SKM-1 (cell line): Measurements from ENCODE around the gene ST3GAL4.

ENCODE experiments used
- DNase-seq: peaks from one replicate; lab custom pipeline; 2025; ENCODE audit not compliant: unreplicated experiment; lab: John Stamatoyannopoulos, UW

Gene ST3GAL4

GRCh38 chr11:126420698-126421256 lies 65.3 kb downstream of the ST3GAL4 start:
- no peak for DNase-seq

- DNase-seq: no peak
Observed at GRCh38 chr11:126421271-126421671, 65.8 kb downstream of the ST3GAL4 start.

DNA sequence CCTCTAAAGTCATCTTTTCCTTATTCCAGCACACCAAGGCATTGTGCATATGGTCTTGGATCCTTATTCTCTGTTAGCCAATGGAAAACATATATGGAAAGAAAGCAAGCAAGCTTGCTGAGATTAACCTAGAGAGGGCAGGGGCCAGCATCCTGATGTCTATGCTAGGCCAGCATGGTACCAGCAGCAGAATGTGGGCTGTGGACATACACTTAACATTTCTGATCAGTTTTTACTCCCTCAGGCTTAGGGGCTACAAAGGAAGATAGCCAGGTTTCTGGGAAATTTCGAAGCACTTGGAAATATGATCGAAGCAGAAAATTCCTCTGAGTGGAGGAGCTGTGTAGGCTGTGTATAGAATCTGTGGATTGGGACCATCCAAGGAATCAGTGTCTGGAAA lies 67.0 kb downstream of the ST3GAL4 start:
- DNase-seq: no peak

GRCh38 chr11:126423154-126423553 lies 67.7 kb downstream of the ST3GAL4 start:
- no peak for DNase-seq

DNA sequence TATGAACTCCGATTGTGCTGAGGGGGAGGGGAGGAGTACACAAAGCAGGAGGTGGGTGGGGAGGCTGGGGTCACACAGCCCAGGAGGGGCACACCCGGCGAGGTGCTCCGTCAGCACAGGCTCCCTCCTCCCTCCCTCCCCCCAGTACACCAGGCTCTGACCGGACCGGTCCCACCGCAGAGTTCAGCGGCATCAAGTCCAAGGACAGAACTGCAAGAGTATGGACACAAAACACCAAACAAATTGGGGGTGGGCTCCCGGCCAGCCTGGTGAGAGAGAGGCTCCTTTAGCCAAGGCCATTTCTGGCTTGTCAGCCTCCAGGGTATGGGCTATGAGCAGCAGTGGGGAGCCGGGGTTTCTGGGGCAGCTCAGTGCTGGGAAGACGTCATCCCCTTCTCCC lies 68.3 kb downstream of the ST3GAL4 start:
- DNase-seq: no peak

- DNase-seq: no peak
Observed at GRCh38 chr11:126424471-126425039, 69.1 kb downstream of the ST3GAL4 start.

GRCh38 chr11:126426106-126426505 lies 70.6 kb downstream of the ST3GAL4 start:
- DNase-seq: no peak

DNA sequence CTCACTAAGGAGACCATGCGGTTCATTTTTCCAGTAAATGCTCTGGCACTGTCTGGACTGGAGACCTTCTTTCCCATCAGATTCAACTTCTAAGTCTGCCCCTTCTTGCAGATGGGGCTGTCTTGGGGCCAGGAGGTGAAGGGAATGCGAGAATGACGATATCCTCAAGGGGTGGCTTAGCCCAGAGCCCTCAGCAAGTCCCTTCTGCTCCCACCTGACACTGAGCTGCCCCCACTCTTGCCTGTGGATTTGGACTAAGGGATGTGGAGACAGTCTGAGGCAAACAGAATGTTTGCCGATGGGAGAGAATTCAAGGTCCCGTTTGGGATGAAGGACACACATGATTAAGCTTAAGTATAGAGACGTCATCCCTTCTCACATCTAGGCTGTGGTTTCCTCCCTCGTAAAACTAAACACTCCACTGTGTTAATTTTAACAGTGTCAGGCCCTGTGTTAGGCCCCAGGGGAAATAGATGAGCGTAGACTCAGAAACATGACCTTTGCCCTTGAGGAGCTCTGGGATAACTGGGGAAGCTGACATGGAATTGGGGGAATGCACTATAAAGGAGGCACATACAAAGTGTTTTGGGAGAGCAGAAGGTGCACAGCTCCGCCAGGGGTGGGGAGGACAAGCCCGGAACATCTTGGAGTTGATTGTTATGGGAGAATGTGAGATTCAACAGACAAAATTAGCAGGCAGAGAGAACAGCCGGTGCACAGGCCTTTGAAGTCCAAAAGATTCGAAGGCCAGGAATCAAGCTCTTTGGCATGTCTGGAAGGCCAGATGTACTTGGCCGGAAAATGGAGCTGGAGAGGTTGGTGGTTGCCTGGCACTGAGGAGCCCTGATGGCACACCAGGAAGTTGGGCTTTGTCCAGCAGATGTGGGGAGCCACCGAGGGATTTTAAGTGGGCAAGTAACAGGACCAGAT lies 71.6 kb downstream of the ST3GAL4 start:
- no peak for DNase-seq

DNA sequence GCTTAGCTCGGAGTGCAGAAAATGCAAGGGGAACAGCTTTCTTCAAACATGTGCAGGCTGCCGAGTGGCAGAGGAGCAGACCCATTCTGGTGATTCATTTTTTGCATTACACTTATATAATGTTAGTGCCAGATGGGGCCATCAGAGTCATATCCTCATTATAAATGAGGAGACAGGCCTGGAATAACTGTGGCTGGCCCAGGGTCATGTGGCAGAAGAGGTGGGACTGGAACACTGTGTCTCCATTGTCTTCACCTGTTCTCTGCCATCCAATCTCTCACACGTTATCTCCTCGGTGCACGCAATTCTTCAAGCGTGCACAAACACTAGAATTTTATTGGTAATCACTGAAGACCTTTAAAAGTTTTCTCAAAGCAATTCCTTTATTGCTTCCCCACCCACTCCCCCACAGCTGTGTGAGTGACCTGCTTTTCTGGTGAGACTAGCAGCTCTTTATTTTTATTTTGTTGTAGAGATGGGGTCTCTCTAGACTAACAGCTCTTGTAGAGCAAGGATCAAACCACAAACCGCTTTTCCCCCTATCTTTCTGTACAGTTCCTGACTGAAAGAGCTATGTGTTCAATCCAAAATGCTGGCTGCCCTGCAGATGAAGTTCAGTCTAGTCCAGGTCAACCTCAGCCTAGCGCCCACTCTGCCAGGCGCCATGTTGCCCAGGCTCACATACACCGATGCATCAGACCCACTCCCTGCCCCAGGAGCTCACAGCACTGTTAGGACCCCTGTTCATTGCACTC lies 75.3 kb downstream of the ST3GAL4 start:
- no peak for DNase-seq

DNA sequence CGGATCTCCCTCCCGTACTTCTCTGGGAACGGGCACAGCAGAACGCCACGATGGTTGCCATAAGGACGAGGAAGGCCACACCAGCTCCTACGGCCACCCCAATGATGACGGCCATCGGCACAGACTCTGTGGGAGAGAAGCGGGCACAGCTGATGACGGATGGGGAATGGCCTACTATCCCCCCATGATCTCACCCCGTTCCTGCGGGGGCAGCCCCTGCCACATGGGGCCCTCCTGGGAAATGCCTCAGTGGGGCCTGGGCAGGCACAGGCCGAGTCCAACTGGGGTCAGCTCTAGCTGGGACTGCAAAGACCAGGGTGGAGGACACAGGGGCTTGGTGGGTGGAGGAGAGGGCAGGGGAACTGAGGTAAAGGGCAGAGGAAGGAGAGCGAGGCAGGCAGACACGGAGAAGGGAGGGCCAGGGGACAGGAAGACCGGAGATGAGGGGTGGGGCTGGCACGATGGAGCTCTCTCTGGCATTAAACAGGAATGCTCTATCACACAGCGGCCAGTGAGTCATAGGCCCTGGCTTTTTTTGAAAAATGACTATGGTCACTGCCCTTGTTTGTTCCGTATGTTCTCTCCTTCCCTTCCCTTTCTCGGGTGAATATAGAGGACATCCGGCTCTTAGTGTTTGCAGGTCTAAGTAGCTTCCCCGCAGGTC lies 76.0 kb downstream of the ST3GAL4 start:
- no peak for DNase-seq

GRCh38 chr11:126432065-126432461 lies 76.6 kb downstream of the ST3GAL4 start:
- no peak for DNase-seq

GRCh38 chr11:126432525-126432924 lies 77.0 kb downstream of the ST3GAL4 start:
- DNase-seq: no peak

DNA sequence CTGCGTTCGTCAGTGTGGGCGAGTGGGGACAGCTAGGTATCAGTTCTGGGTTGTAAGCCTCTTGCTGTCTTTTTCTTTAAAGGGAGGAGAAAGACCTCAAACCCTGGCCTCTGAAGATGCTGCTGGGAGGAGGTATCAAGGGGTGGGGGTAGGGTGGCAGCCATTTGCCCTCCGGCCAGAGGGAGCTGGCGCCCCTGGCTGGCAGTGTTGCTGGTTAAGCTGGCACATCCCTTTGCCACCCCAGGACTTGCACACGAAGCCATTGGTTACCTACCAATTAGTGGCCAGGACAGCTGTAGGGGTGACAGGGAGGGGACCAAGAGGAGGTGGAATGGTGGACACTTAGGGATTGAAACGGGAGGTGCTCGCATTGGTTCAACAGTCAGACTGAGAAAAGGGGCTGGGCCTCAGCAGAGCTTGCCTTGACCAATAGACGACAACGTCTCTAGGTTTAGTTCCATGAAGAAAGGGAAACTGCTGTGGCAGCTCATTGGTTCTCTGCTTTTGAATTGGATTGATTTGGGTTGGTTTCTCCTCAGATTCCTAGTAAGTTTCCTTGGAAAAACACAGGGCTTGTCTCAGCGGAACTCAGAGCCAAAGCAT lies 77.9 kb downstream of the ST3GAL4 start:
- DNase-seq: no peak

DNA sequence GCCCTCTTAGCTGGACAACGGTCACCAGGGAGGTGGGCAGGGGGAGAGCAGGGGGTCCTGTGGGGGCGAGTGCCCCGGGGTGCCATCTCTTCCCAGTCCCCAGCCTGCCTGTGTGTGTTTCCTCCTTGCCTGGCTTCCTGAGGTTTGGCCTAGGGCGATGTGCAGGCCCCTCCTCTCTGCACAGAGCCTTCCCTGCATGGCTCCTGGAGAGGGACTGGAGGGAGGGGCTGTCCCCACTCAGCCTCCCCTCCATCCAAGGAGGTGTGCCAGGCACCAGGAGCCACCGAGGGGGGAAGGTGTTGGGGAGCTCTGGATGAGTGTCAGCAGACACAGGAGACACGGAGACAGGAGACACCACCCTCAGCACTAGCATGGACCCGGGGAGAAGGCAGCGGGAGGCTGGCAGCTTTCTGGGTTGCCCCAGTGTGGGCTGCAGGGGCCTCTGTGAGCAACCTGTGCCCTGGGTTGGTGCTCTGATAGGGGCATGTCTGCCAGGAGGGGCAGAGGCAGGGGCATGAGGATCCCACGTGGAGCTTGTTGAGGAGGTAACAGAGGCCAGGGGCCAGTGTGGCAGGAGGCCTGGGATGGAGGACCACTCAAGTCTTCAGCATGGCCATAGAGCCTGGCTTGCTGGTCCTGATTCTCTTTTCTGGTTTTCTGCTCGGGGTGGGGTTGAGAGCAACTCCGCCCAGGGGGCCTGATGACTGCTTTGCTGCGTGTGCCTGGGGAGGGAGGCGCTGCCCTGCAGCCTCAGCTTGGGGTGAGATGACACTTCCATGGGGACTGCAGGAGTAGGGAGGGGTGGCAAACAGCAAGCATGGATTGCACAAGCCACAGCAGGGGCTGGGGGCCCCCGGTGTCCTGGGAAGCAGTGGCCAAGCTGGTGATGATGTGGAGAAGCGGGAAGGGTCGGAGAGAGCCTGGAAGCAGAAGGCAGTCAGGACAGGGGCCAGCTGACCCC lies 78.8 kb downstream of the ST3GAL4 start:
- no peak for DNase-seq

DNA sequence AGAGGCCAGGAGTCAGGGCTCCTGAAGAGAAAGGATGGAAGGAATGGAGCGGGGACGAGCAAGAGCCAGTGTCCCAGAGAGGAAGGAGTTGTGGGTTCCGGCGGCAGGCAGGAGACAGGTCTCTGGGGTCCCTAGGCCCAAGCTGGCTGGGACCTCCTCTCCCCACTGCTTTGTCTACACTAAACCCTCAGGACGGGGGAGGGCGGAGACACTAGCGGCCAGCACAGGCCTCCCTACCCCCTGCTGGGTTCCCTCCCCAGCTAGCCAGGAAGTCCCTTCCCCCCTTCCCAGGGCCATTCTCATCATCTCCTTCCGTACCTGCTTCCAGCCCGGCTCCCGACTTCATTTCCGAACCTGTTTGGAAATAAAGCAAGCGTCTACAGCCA lies 79.5 kb downstream of the ST3GAL4 start:
- DNase-seq: no peak

- DNase-seq: no peak
Observed at GRCh38 chr11:126436209-126436755, 80.8 kb downstream of the ST3GAL4 start.

DNA sequence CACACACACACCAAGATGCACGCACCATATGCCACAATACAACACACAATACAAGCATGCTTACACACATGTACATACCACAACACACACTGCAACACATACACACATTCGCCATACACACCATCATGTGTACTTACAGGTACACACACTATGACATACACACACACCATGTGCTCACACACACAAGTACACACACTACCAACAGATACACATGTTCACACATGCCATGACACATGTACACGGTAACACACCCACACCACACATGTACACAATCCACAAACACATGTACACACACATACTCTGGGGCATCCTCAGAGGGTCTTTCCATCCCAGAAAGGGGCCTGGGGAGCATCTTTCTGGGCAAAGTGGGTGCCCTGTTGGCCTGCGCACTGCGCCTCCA lies 82.2 kb downstream of the ST3GAL4 start:
- no peak for DNase-seq

DNA sequence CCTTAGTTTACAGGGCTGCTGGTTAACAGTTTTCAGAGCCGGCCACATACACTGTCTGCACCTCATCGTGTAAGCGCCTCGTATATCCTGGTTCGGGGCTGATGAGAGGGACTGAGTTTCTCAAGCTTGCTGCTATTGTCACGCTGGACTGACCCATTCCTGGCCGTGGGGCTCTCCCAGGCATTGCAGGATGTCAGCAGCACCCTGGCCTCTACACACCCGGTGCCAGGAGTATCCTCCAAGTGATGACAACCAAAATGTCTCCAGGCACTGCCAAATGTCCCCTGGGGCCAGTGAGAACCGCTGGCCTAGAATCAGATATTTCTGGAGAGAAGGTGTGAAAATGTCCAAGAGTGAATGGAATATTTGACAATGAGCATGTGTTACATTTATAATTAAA lies 82.8 kb downstream of the ST3GAL4 start:
- no peak for DNase-seq

- DNase-seq: no peak
Observed at GRCh38 chr11:126438691-126439090, 83.2 kb downstream of the ST3GAL4 start.
